ENCODE results near the gene CST5. TPM values are rescaled to one million over a fixed set of nuclear protein-coding genes. Genes with fewer than 3 reads are reported as not detected.

CST5 gene
- total and polyA plus RNA-seq, 10 of the 15 experiments (the other 5 are each of a cell fraction or from before 2014, with no cell fraction given): not detected

GRCh38 chr20:23872065-23872464, 7.5 kb downstream of the CST5 start:
- ChIA-PET POLR2A (no interaction called here), CTCF (no interaction called here), SMC1A (ENCODE audit: uncharacterized antibody, unreplicated experiment) (no interaction called here), RAD21 (ENCODE audit: unreplicated experiment) (no interaction called here)
- in situ Hi-C loops (cut with MboI): no loop called here
- H3K36me3 ChIP-seq (ENCODE audit: control insufficient read depth in 2 of 2, insufficient read depth in 2 of 2, low read length in 1 of 2): no peaks in the 10 kb centered on the region
- FAIRE-seq (no peak), ATAC-seq (no peak), DNase-seq (ENCODE audit: low read depth, low spot score) (no peak)
- intact Hi-C loops (cut with micrococcal nuclease; ENCODE audit: unreplicated experiment): no loop called here
- H3K27ac ChIP-seq (ENCODE audit: control insufficient read depth, insufficient read depth): no peak overlapping the region
- H4K20me1 ChIP-seq (ENCODE audit: control insufficient read depth, insufficient read depth): no peaks in the 10 kb centered on the region
- H3K9me3 ChIP-seq (replicated peaks; ENCODE audit: control insufficient read depth, insufficient read depth, low read length): no peaks in the 10 kb centered on the region
- H2AFZ ChIP-seq (ENCODE audit: control insufficient read depth, low read depth, low read length): no peak overlapping the region
- H3K4me1 ChIP-seq (ENCODE audit: control insufficient read depth, insufficient read depth, low read length): no peaks in the 10 kb centered on the region
- TF ChIP-seq ZNF622 (IDR thresholded peaks at IDR 0.05): no peak
- TF ChIP-seq FOS (IDR thresholded peaks at IDR 0.05; ENCODE audit: borderline replicate concordance, extremely low read depth, insufficient read length): no peak
- no peak for TF ChIP-seq ZBTB40 (IDR thresholded peaks at IDR 0.05; ENCODE audit: borderline replicate concordance)
- TF ChIP-seq CBFB (IDR thresholded peaks at IDR 0.05; ENCODE audit: low read depth): no peak
- TF ChIP-seq MYB (IDR thresholded peaks at IDR 0.05; ENCODE audit: borderline replicate concordance, low read depth, low read length): no peak
- TF ChIP-seq PML (IDR thresholded peaks at IDR 0.05; ENCODE audit: low read length): no peak
- no peak for TF ChIP-seq EED (IDR thresholded peaks at IDR 0.05; ENCODE audit: low read depth)
- TF ChIP-seq NFIC (IDR thresholded peaks at IDR 0.05; ENCODE audit: low read depth, low read length): no peak
- no peak for TF ChIP-seq RELA (IDR thresholded peaks at IDR 0.05; ENCODE audit: borderline replicate concordance, partially characterized antibody)
- TF ChIP-seq DPF2 (IDR thresholded peaks at IDR 0.05): no peak
- no peak for TF ChIP-seq NR2F1 (conservative IDR thresholded peaks at IDR 0.05)
- TF ChIP-seq ASH2L (IDR thresholded peaks at IDR 0.05; ENCODE audit: borderline replicate concordance, low read depth): no peak
- no peak for TF ChIP-seq ZZZ3 (IDR thresholded peaks at IDR 0.05; ENCODE audit: control insufficient read depth, insufficient read length, low read depth)
- TF ChIP-seq, protein P1, sequence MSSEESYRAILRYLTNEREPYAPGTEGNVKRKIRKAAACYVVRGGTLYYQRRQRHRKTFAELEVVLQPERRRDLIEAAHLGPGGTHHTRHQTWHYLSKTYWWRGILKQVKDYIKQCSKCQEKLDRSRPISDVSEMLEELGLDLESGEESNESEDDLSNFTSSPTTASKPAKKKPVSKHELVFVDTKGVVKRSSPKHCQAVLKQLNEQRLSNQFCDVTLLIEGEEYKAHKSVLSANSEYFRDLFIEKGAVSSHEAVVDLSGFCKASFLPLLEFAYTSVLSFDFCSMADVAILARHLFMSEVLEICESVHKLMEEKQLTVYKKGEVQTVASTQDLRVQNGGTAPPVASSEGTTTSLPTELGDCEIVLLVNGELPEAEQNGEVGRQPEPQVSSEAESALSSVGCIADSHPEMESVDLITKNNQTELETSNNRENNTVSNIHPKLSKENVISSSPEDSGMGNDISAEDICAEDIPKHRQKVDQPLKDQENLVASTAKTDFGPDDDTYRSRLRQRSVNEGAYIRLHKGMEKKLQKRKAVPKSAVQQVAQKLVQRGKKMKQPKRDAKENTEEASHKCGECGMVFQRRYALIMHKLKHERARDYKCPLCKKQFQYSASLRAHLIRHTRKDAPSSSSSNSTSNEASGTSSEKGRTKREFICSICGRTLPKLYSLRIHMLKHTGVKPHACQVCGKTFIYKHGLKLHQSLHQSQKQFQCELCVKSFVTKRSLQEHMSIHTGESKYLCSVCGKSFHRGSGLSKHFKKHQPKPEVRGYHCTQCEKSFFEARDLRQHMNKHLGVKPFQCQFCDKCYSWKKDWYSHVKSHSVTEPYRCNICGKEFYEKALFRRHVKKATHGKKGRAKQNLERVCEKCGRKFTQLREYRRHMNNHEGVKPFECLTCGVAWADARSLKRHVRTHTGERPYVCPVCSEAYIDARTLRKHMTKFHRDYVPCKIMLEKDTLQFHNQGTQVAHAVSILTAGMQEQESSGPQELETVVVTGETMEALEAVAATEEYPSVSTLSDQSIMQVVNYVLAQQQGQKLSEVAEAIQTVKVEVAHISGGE (CRISPR knock-in tag; IDR thresholded peaks at IDR 0.05): no peak
- TF ChIP-seq NFYA (IDR thresholded peaks at IDR 0.05; ENCODE audit: borderline replicate concordance, low read depth, low read length): no peak
- no peak for TF ChIP-seq GABPA (IDR thresholded peaks at IDR 0.05; ENCODE audit: low read depth)
- H3K79me2 ChIP-seq (ENCODE audit: control insufficient read depth, insufficient read depth, low read length): no peaks in the 10 kb centered on the region
- no peak overlapping the region for H3K4me3 ChIP-seq
- no peak overlapping the region for H3K9ac ChIP-seq (ENCODE audit: control insufficient read depth, insufficient read depth, low read length)
- peaks cover 0 to 3% of the 10 kb centered on the region in 2 experiments; a peak in 3 of 4 replicates for H3K27me3 ChIP-seq (replicated peaks in 1 of 2; ENCODE audit: control insufficient read depth in 2 of 2, insufficient read depth in 2 of 2, low read length in 1 of 2)
- no TSS peak for BruUV-seq (replicated peaks)
- 29% methylated on average over 1 of the region's 1 CpG for WGBS (ENCODE audit: insufficient coverage, insufficient replicate concordance, low lambda C conversion rate, missing lambda C conversion rate)
- no peak overlapping the region for H3K4me2 ChIP-seq (ENCODE audit: control insufficient read depth, insufficient read depth)
